Renal pelvis (tissue), 12 donors: ENCODE measurements around the gene RTN4. TPM values are rescaled to one million over a fixed set of nuclear protein-coding genes. Genes with fewer than 3 reads are reported as not detected.
A peak's percentile ranks its signal among the peaks of the same experiment; 100 is the strongest.
"Not testable (repeated sequence)": the region's sequence is repeated elsewhere in the genome, so short reads cannot be mapped to it uniquely, and the experiment has no call there.

ENCODE experiments used
- DNase-seq: peaks from one replicate; pipeline ENCODE4 v3.0.0-alpha.2; 2013
- long read RNA-seq, 16 experiments: transcript quantifications; one replicate each; lab custom pipeline, GENCODE V29; 2026
- polyA plus RNA-seq, 3 donors: library from polyadenylated mRNA; unstranded; fragments of 120-200 nt; gene quantifications; one replicate each; pipeline ENCODE4 v1.2.1, GENCODE V29; 2013; ENCODE audit not compliant: insufficient read length in 3 of 3

RTN4 gene, protein sequence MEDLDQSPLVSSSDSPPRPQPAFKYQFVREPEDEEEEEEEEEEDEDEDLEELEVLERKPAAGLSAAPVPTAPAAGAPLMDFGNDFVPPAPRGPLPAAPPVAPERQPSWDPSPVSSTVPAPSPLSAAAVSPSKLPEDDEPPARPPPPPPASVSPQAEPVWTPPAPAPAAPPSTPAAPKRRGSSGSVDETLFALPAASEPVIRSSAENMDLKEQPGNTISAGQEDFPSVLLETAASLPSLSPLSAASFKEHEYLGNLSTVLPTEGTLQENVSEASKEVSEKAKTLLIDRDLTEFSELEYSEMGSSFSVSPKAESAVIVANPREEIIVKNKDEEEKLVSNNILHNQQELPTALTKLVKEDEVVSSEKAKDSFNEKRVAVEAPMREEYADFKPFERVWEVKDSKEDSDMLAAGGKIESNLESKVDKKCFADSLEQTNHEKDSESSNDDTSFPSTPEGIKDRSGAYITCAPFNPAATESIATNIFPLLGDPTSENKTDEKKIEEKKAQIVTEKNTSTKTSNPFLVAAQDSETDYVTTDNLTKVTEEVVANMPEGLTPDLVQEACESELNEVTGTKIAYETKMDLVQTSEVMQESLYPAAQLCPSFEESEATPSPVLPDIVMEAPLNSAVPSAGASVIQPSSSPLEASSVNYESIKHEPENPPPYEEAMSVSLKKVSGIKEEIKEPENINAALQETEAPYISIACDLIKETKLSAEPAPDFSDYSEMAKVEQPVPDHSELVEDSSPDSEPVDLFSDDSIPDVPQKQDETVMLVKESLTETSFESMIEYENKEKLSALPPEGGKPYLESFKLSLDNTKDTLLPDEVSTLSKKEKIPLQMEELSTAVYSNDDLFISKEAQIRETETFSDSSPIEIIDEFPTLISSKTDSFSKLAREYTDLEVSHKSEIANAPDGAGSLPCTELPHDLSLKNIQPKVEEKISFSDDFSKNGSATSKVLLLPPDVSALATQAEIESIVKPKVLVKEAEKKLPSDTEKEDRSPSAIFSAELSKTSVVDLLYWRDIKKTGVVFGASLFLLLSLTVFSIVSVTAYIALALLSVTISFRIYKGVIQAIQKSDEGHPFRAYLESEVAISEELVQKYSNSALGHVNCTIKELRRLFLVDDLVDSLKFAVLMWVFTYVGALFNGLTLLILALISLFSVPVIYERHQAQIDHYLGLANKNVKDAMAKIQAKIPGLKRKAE
- 100 to 1,000 TPM; 305 to 369 (median 309) TPM for polyA plus RNA-seq
- long read RNA-seq, donor 1, transcript RTN4-215 (2 exons, 860 nt) = minor isoform, 11 of 141 reads
- long read RNA-seq, donor 1, transcript RTN4-201 (7 exons, 2,333 nt) = major isoform, 60 of 141 reads
- long read RNA-seq, donor 1, transcript RTN4-205 (7 exons, 1,898 nt) = minor isoform, 45 of 141 reads
- long read RNA-seq, donor 1, partial matches to known transcripts = 22 of 141 reads
- long read RNA-seq, donor 1, other reads (novel, unspliced or antisense) = 0 of 141 reads
- long read RNA-seq, donor 2, transcript RTN4-205 (7 exons, 1,898 nt) = minor isoform, 50 of 142 reads
- long read RNA-seq, donor 2, transcript RTN4-201 (7 exons, 2,333 nt) = major isoform, 69 of 142 reads
- long read RNA-seq, donor 2, partial matches to known transcripts = 14 of 142 reads
- long read RNA-seq, donor 2, other reads (novel, unspliced or antisense) = 0 of 142 reads
- long read RNA-seq, donor 3, full-length matches to known transcripts = 107 of 122 reads
- long read RNA-seq, donor 3, partial matches to known transcripts = 15 of 122 reads
- long read RNA-seq, donor 3, other reads (novel, unspliced or antisense) = 0 of 122 reads
- long read RNA-seq, donor 4, transcript RTN4-205 (7 exons, 1,898 nt) = minor isoform, 53 of 119 reads
- long read RNA-seq, donor 4, transcript RTN4-215 (2 exons, 860 nt) = minor isoform, 5 of 119 reads
- long read RNA-seq, donor 4, transcript RTN4-201 (7 exons, 2,333 nt) = major isoform, 54 of 119 reads
- long read RNA-seq, donor 4, transcript RTN4-204 (8 exons, 2,390 nt) = minor isoform, 5 of 119 reads
- long read RNA-seq, donor 4, partial matches to known transcripts = 0 of 119 reads
- long read RNA-seq, donor 4, other reads (novel, unspliced or antisense) = 0 of 119 reads
- long read RNA-seq, donor 5, transcript RTN4-215 (2 exons, 860 nt) = minor isoform, 9 of 81 reads
- long read RNA-seq, donor 5, transcript RTN4-201 (7 exons, 2,333 nt) = major isoform, 36 of 81 reads
- long read RNA-seq, donor 5, transcript RTN4-205 (7 exons, 1,898 nt) = minor isoform, 30 of 81 reads
- long read RNA-seq, donor 5, partial matches to known transcripts = 0 of 81 reads
- long read RNA-seq, donor 5, other reads (novel, unspliced or antisense) = 0 of 81 reads
- long read RNA-seq, donor 6, transcript RTN4-215 (2 exons, 860 nt) = minor isoform, 10 of 156 reads
- long read RNA-seq, donor 6, transcript RTN4-201 (7 exons, 2,333 nt) = major isoform, 62 of 156 reads
- long read RNA-seq, donor 6, transcript RTN4-205 (7 exons, 1,898 nt) = minor isoform, 59 of 156 reads
- long read RNA-seq, donor 6, partial matches to known transcripts = 23 of 156 reads
- long read RNA-seq, donor 6, other reads (novel, unspliced or antisense) = 0 of 156 reads
- long read RNA-seq, donor 7, transcript RTN4-215 (2 exons, 860 nt) = minor isoform, 16 of 177 reads
- long read RNA-seq, donor 7, transcript RTN4-201 (7 exons, 2,333 nt) = major isoform, 101 of 177 reads
- long read RNA-seq, donor 7, transcript RTN4-205 (7 exons, 1,898 nt) = minor isoform, 36 of 177 reads
- long read RNA-seq, donor 7, partial matches to known transcripts = 17 of 177 reads
- long read RNA-seq, donor 7, other reads (novel, unspliced or antisense) = 0 of 177 reads
- long read RNA-seq, donor 8, transcript RTN4-201 (7 exons, 2,333 nt) = major isoform, 36 of 50 reads
- long read RNA-seq, donor 8, transcript RTN4-215 (2 exons, 860 nt) = minor isoform, 8 of 50 reads
- long read RNA-seq, donor 8, partial matches to known transcripts = 0 of 50 reads
- long read RNA-seq, donor 8, other reads (novel, unspliced or antisense) = 0 of 50 reads
- long read RNA-seq, donor 9, transcript RTN4-205 (7 exons, 1,898 nt) = minor isoform, 69 of 212 reads
- long read RNA-seq, donor 9, transcript RTN4-201 (7 exons, 2,333 nt) = major isoform, 86 of 212 reads
- long read RNA-seq, donor 9, transcript RTN4-204 (8 exons, 2,390 nt) = minor isoform, 9 of 212 reads
- long read RNA-seq, donor 9, partial matches to known transcripts = 45 of 212 reads
- long read RNA-seq, donor 9, other reads (novel, unspliced or antisense) = 0 of 212 reads
- long read RNA-seq, donor 10, transcript RTN4-213 (3 exons, 832 nt) = minor isoform, 6 of 128 reads
- long read RNA-seq, donor 10, transcript RTN4-205 (7 exons, 1,898 nt) = minor isoform, 32 of 128 reads
- long read RNA-seq, donor 10, transcript RTN4-201 (7 exons, 2,333 nt) = major isoform, 51 of 128 reads
- long read RNA-seq, donor 10, partial matches to known transcripts = 28 of 128 reads
- long read RNA-seq, donor 10, other reads (novel, unspliced or antisense) = 7 of 128 reads
- long read RNA-seq, donor 11, transcript RTN4-201 (7 exons, 2,333 nt) = major isoform, 43 of 92 reads
- long read RNA-seq, donor 11, transcript RTN4-205 (7 exons, 1,898 nt) = minor isoform, 38 of 92 reads
- long read RNA-seq, donor 11, transcript RTN4-215 (2 exons, 860 nt) = minor isoform, 8 of 92 reads
- long read RNA-seq, donor 11, partial matches to known transcripts = 0 of 92 reads
- long read RNA-seq, donor 11, other reads (novel, unspliced or antisense) = 0 of 92 reads
- long read RNA-seq, donor 12, transcript RTN4-201 (7 exons, 2,333 nt) = major isoform, 74 of 277 reads
- long read RNA-seq, donor 12, transcript RTN4-205 (7 exons, 1,898 nt) = minor isoform, 52 of 277 reads
- long read RNA-seq, donor 12, transcript RTN4-215 (2 exons, 860 nt) = minor isoform, 6 of 277 reads
- long read RNA-seq, donor 12, partial matches to known transcripts = 140 of 277 reads
- long read RNA-seq, donor 12, other reads (novel, unspliced or antisense) = 0 of 277 reads
- long read RNA-seq, donor 13, transcript RTN4-201 (7 exons, 2,333 nt) = major isoform, 43 of 84 reads
- long read RNA-seq, donor 13, transcript RTN4-205 (7 exons, 1,898 nt) = minor isoform, 18 of 84 reads
- long read RNA-seq, donor 13, transcript RTN4-215 (2 exons, 860 nt) = minor isoform, 9 of 84 reads
- long read RNA-seq, donor 13, partial matches to known transcripts = 10 of 84 reads
- long read RNA-seq, donor 13, other reads (novel, unspliced or antisense) = 0 of 84 reads
- long read RNA-seq, donor 14 = 0 reads
- long read RNA-seq, donor 15, transcript RTN4-215 (2 exons, 860 nt) = minor isoform, 8 of 182 reads
- long read RNA-seq, donor 15, transcript RTN4-201 (7 exons, 2,333 nt) = minor isoform, 52 of 182 reads
- long read RNA-seq, donor 15, transcript RTN4-205 (7 exons, 1,898 nt) = major isoform, 73 of 182 reads
- long read RNA-seq, donor 15, transcript RTN4-204 (8 exons, 2,390 nt) = minor isoform, 5 of 182 reads
- long read RNA-seq, donor 15, partial matches to known transcripts = 40 of 182 reads
- long read RNA-seq, donor 15, other reads (novel, unspliced or antisense) = 0 of 182 reads
- long read RNA-seq, donor 16, transcript RTN4-215 (2 exons, 860 nt) = minor isoform, 9 of 139 reads
- long read RNA-seq, donor 16, transcript RTN4-201 (7 exons, 2,333 nt) = major isoform, 66 of 139 reads
- long read RNA-seq, donor 16, transcript RTN4-205 (7 exons, 1,898 nt) = minor isoform, 48 of 139 reads
- long read RNA-seq, donor 16, partial matches to known transcripts = 13 of 139 reads
- long read RNA-seq, donor 16, other reads (novel, unspliced or antisense) = 0 of 139 reads

- peak; percentile 99 for DNase-seq
Measured at GRCh38 chr2:55050100-55050994, at the start of gene RTN4. Gene RTN4, minus strand, starts transcription at chr2:55050451. Its CDS starts 151 bp downstream, at chr2:55050300.

- no peak for DNase-seq
Measured at GRCh38 chr2:55099493-55099877, 49.2 kb upstream of the RTN4 start.

- no peak for DNase-seq
Measured at GRCh38 chr2:55097461-55098410, 47.5 kb upstream of the RTN4 start.

DNA sequence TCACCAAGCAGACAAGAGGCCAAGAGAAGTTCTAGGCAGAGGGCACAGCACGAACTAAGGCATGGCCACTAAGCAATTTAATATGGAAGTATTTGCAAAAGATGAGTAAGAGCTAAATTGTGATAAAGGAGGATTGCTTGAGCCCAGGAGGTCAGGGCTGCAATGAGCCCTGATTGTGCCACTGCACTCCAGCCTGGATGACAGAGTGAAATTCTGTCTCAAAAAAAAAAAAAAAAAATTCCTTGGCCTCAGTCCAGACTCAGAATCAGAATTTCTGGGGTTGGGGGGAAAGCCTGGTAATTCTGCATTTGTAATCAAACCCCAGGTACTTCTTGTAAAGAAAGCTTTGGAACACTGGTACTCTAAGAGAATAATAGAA lies 46.8 kb upstream of the RTN4 start:
- no peak for DNase-seq

DNA sequence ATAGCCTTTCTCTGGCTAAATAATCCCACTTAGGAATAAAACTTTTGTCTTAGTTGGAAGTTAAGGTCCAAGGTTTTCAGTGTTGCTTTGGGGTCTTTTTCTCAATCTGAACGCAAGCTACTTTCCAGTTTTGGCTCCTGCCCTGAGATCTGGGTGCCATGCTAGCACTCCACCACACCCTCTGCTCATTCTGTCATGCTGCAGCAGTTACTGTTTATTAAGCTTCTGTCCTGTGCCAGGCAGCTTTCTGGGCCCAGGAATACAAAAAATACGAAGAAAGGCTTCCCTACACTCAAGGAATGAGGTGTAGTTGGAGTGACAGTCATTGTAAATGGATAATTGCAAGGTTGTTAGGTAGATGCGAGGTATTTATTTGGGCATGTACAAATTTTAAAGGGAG lies 46.3 kb upstream of the RTN4 start:
- no peak for DNase-seq

GRCh38 chr2:55093381-55093780 lies 43.1 kb upstream of the RTN4 start:
- no peak for DNase-seq

GRCh38 chr2:55092439-55092838 lies 42.2 kb upstream of the RTN4 start:
- DNase-seq = no peak

GRCh38 chr2:55091681-55092080 lies 41.4 kb upstream of the RTN4 start:
- not testable (repeated sequence) for DNase-seq

DNA sequence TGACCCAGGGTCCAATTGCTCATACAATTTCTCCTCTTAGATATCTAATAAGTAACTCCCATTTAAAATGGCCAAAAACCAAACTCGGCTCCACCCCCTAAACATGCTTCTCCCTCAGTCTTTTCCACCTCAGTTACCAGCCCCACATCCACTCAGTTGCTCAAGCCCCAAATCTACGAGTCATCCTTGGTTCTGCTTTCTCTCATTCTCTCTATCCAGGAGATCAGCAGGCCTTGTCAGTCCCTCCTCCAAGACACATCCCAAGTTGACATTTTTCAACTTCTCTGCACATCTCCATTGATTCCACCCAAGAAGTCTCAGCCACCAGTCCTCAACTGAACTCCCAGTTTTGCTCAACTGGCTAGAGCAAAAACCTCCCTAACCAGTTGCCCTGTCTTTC lies 40.5 kb upstream of the RTN4 start:
- no peak for DNase-seq

DNA sequence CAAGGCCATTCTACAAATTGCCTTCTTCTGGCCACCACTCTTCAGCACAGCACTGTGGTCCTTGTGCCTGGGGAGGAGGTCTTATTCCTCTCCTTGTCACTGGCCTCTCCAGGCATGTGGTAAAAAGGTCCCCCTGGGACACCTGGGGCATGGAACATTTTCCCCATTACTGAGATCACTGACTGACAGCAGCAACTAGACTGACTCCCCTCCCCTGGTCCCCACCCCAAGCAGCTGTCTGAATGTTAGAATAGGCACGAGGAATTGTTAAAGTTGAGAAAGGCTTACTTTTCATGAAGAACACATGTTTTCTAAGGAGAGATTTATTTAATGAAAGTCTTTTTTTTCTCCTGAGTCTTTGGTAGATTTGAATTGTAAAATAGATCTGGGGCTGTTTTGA lies 39.5 kb upstream of the RTN4 start:
- DNase-seq = no peak

GRCh38 chr2:55088400-55088799 lies 38.1 kb upstream of the RTN4 start:
- DNase-seq = no peak

DNA sequence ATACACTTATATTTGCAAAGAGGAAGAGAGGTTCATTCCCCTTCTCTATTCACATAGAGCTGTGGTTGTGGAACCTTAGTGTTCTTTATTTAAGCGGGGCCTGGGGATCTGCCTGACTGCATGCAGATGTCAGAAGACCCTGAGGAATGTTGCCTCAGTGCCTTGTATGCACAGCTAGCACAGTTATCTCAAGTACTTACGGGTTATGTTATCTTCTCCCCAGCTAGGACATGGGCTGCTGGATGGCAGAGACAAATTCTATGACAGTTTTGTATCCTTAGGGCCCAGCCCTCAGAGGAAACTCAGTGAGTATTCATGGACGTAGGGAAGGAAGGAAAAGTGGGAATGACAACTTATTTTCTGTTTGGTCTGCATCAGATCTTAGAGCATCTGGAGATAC lies 37.7 kb upstream of the RTN4 start:
- no peak for DNase-seq
